ENCODE measurements around the gene CD80. TPM values are rescaled to one million over a fixed set of nuclear protein-coding genes. Genes with fewer than 3 reads are reported as not detected.
"Not testable (repeated sequence)": the region's sequence is repeated elsewhere in the genome, so short reads cannot be mapped to it uniquely, and the experiment has no call there.

The CD80 gene
- 9.3 TPM for polyA plus RNA-seq

GRCh38 chr3:119559441-119559963 is at the start of gene CD80:
CD80 (minus strand) TSS chr3:119559614; CDS start chr3:119557728, 1,886 bp downstream.
- Mint-ChIP-seq H3K9me3 (peaks cover 0 to 1% (median 0%) of the 10 kb centered on the region in 3 donors), H3K27me3 (no peaks in the 10 kb centered on the region), H3K4me3 (peak within 1 kb of the TSS; percentile 79 to 94 (median 88)), H3K4me1 (peaks cover 45 to 67% (median 56%) of the 10 kb centered on the region in 3 donors), H3K36me3 (peaks cover 9% of the 10 kb centered on the region), H3K27ac (peak within 1 kb of the TSS; percentile 95 to 100 (median 99))

- Mint-ChIP-seq H3K36me3 (peaks cover 1% of the 10 kb centered on the region), H3K4me1 (no peaks in the 10 kb centered on the region), H3K9me3 (peaks cover 0 to 2% (median 0%) of the 10 kb centered on the region in 3 donors), H3K4me3 (no peak overlapping the region), H3K27ac (no peak overlapping the region), H3K27me3 (no peaks in the 10 kb centered on the region)
These were observed 49.1 kb upstream of the CD80 start for GRCh38 chr3:119608405-119609000.

GRCh38 chr3:119604878-119605277 is 45.5 kb upstream of the CD80 start:
- no peaks in the 10 kb centered on the region for H3K9me3 Mint-ChIP-seq
- H3K4me3 Mint-ChIP-seq: no peak overlapping the region
- no peak overlapping the region for H3K27ac Mint-ChIP-seq
- no peaks in the 10 kb centered on the region for H3K27me3 Mint-ChIP-seq
- peaks cover 1% of the 10 kb centered on the region for H3K36me3 Mint-ChIP-seq
- H3K4me1 Mint-ChIP-seq: peaks cover 0 to 6% (median 4%) of the 10 kb centered on the region in 3 donors

GRCh38 chr3:119602676-119603075 is 43.3 kb upstream of the CD80 start:
- Mint-ChIP-seq H3K9me3 (no peaks in the 10 kb centered on the region), H3K36me3 (no peaks in the 10 kb centered on the region), H3K4me3 (no peak overlapping the region), H3K27ac (no peak overlapping the region), H3K4me1 (peaks cover 10 to 21% (median 19%) of the 10 kb centered on the region in 3 donors), H3K27me3 (no peaks in the 10 kb centered on the region)

GRCh38 chr3:119601154-119601553 is 41.7 kb upstream of the CD80 start:
- peaks cover 21 to 31% (median 30%) of the 10 kb centered on the region in 3 donors for H3K4me1 Mint-ChIP-seq
- H3K4me3 Mint-ChIP-seq: no peak overlapping the region
- no peaks in the 10 kb centered on the region for H3K9me3 Mint-ChIP-seq
- H3K27me3 Mint-ChIP-seq: no peaks in the 10 kb centered on the region
- no peaks in the 10 kb centered on the region for H3K36me3 Mint-ChIP-seq
- no peak overlapping the region for H3K27ac Mint-ChIP-seq

GRCh38 chr3:119600732-119601131 is 41.3 kb upstream of the CD80 start:
- peaks cover 25 to 36% (median 35%) of the 10 kb centered on the region in 3 donors for H3K4me1 Mint-ChIP-seq
- H3K27me3 Mint-ChIP-seq: no peaks in the 10 kb centered on the region
- no peaks in the 10 kb centered on the region for H3K9me3 Mint-ChIP-seq
- H3K27ac Mint-ChIP-seq: no peak overlapping the region
- H3K4me3 Mint-ChIP-seq: no peak overlapping the region
- no peaks in the 10 kb centered on the region for H3K36me3 Mint-ChIP-seq

GRCh38 chr3:119599558-119600174 is 40.3 kb upstream of the CD80 start:
- H3K27ac Mint-ChIP-seq: no peak overlapping the region
- H3K4me1 Mint-ChIP-seq: peaks cover 26 to 37% (median 36%) of the 10 kb centered on the region in 3 donors
- no peaks in the 10 kb centered on the region for H3K27me3 Mint-ChIP-seq
- no peaks in the 10 kb centered on the region for H3K36me3 Mint-ChIP-seq
- no peaks in the 10 kb centered on the region for H3K9me3 Mint-ChIP-seq
- no peak overlapping the region for H3K4me3 Mint-ChIP-seq

GRCh38 chr3:119598410-119599098 is 39.1 kb upstream of the CD80 start:
- no peaks in the 10 kb centered on the region for H3K36me3 Mint-ChIP-seq
- H3K27me3 Mint-ChIP-seq: no peaks in the 10 kb centered on the region
- peaks cover 26 to 37% (median 36%) of the 10 kb centered on the region in 3 donors for H3K4me1 Mint-ChIP-seq
- no peak overlapping the region for H3K4me3 Mint-ChIP-seq
- H3K27ac Mint-ChIP-seq: peak overlapping the region in 1 of 3 donors; percentile 7
- H3K9me3 Mint-ChIP-seq: no peaks in the 10 kb centered on the region

GRCh38 chr3:119597548-119598288 is 38.3 kb upstream of the CD80 start, which contains the start of gene PLA1A:
PLA1A (plus strand) TSS chr3:119597885; CDS start chr3:119597914, 29 bp downstream.
- Mint-ChIP-seq H3K4me3 (no peak within 1 kb of the TSS), H3K9me3 (no peaks in the 10 kb centered on the region), H3K36me3 (no peaks in the 10 kb centered on the region), H3K27ac (peak within 1 kb of the TSS in 1 of 3 donors; percentile 7), H3K27me3 (no peaks in the 10 kb centered on the region), H3K4me1 (peaks cover 26 to 37% (median 36%) of the 10 kb centered on the region in 3 donors)

GRCh38 chr3:119596398-119596797 is 37.0 kb upstream of the CD80 start:
- peaks cover 26 to 37% (median 36%) of the 10 kb centered on the region in 3 donors for H3K4me1 Mint-ChIP-seq
- no peaks in the 10 kb centered on the region for H3K9me3 Mint-ChIP-seq

GRCh38 chr3:119595639-119596334 is 36.4 kb upstream of the CD80 start:
- Mint-ChIP-seq H3K27ac (peak overlapping the region in 1 of 3 donors; percentile 88), H3K4me1 (peaks cover 26 to 36% (median 34%) of the 10 kb centered on the region in 3 donors), H3K4me3 (peak overlapping the region in 3 of 4 donors; percentile 50 to 82 (median 67))

More at GRCh38 chr3:119596398-119596797, 37.0 kb upstream of the CD80 start:
- Mint-ChIP-seq H3K27me3 (no peaks in the 10 kb centered on the region), H3K36me3 (no peaks in the 10 kb centered on the region), H3K27ac (peak overlapping the region in 1 of 3 donors; percentile 88), H3K4me3 (peak overlapping the region in 3 of 4 donors; percentile 50 to 82 (median 67))

GRCh38 chr3:119594929-119595328 is 35.5 kb upstream of the CD80 start:
- H3K4me3 Mint-ChIP-seq, H3K9me3 Mint-ChIP-seq, H3K27me3 Mint-ChIP-seq, H3K27ac Mint-ChIP-seq, H3K36me3 Mint-ChIP-seq: not testable (repeated sequence)
- H3K4me1 Mint-ChIP-seq: peaks cover 26 to 34% (median 30%) of the 10 kb centered on the region in 3 donors

More at GRCh38 chr3:119595639-119596334, 36.4 kb upstream of the CD80 start:
- no peaks in the 10 kb centered on the region for H3K27me3 Mint-ChIP-seq
- H3K36me3 Mint-ChIP-seq: no peaks in the 10 kb centered on the region
- H3K9me3 Mint-ChIP-seq: no peaks in the 10 kb centered on the region

- H3K27ac Mint-ChIP-seq: no peak overlapping the region
- peaks cover 26 to 34% (median 29%) of the 10 kb centered on the region in 3 donors for H3K4me1 Mint-ChIP-seq
- H3K9me3 Mint-ChIP-seq: peaks cover 0 to 2% (median 0%) of the 10 kb centered on the region in 3 donors
- no peaks in the 10 kb centered on the region for H3K27me3 Mint-ChIP-seq
- H3K36me3 Mint-ChIP-seq: peaks cover 5% of the 10 kb centered on the region
- no peak overlapping the region for H3K4me3 Mint-ChIP-seq
These were observed 34.7 kb upstream of the CD80 start for GRCh38 chr3:119594066-119594465.

GRCh38 chr3:119592861-119593260 is 33.4 kb upstream of the CD80 start:
- no peak overlapping the region for H3K27ac Mint-ChIP-seq
- no peak overlapping the region for H3K4me3 Mint-ChIP-seq

More at GRCh38 chr3:119592861-119593260, 33.4 kb upstream of the CD80 start:
- Mint-ChIP-seq H3K9me3 (peaks cover 0 to 2% (median 0%) of the 10 kb centered on the region in 3 donors), H3K27me3 (no peaks in the 10 kb centered on the region), H3K36me3 (peaks cover 6% of the 10 kb centered on the region), H3K4me1 (peaks cover 29 to 36% (median 33%) of the 10 kb centered on the region in 3 donors)
